Esophagus muscularis mucosa (tissue), 3 donors: ENCODE data around the gene ULBP2.

Experiments
- POLR2A ChIP-seq: fragments of 450-650 bp; IDR thresholded peaks from one replicate; pipeline ENCODE4 v1.6.1; 2017; ENCODE audit warnings: antibody characterized with exemption, moderate library complexity, mild to moderate bottlenecking, low read depth
- TF ChIP-seq, protein P1 (sequence below), 3 experiments: fragments of 200-600 bp in 2 of 3; fragments of 450-650 bp in 1 of 3; sonication (generic) in 2 of 3; IDR thresholded peaks; one replicate each; pipeline ENCODE4 v1.5.1; 2017 to 2019; ENCODE audit warnings: antibody characterized with exemption in 3 of 3, mild to moderate bottlenecking in 2 of 3, moderate library complexity in 1 of 3

GRCh38 chr6:149941583-149942460, at the start of gene ULBP2:
- TF ChIP-seq, protein P1, sequence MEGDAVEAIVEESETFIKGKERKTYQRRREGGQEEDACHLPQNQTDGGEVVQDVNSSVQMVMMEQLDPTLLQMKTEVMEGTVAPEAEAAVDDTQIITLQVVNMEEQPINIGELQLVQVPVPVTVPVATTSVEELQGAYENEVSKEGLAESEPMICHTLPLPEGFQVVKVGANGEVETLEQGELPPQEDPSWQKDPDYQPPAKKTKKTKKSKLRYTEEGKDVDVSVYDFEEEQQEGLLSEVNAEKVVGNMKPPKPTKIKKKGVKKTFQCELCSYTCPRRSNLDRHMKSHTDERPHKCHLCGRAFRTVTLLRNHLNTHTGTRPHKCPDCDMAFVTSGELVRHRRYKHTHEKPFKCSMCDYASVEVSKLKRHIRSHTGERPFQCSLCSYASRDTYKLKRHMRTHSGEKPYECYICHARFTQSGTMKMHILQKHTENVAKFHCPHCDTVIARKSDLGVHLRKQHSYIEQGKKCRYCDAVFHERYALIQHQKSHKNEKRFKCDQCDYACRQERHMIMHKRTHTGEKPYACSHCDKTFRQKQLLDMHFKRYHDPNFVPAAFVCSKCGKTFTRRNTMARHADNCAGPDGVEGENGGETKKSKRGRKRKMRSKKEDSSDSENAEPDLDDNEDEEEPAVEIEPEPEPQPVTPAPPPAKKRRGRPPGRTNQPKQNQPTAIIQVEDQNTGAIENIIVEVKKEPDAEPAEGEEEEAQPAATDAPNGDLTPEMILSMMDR (IDR thresholded peaks at IDR 0.05) = no peak
- TF ChIP-seq POLR2A = no peak
